Naive thymus-derived CD4-positive, alpha-beta T cell (primary cell): ENCODE results near the gene STK4. TPM values are rescaled to one million over a fixed set of nuclear protein-coding genes. Genes with fewer than 3 reads are reported as not detected.

Source experiments
- ATAC-seq: fragments of 150-1000 bp; cut with Tn5 transposase; 2 replicates; pipeline ENCODE4 v1.10.0; 2021; ENCODE audit warnings: mild to moderate bottlenecking, moderate library complexity
- CTCF ChIA-PET: fragments of 350-600 bp; sonication (Branson Sonifier 250); formaldehyde crosslinking; loops from one replicate; lab custom pipeline; 2021; ENCODE audit warnings: antibody characterized with exemption; lab: Charles Lee
- POLR2A ChIA-PET: fragments of 350-600 bp; sonication (Branson Sonifier 250); formaldehyde crosslinking; loops from one replicate; lab custom pipeline; 2021; ENCODE audit warnings: antibody characterized with exemption, inconsistent platforms; lab: Charles Lee
- DNase-seq, 9 donors: peaks; one replicate each; pipeline versions ENCODE4 v3.0.0 to v3.0.0-alpha.2; 2020 to 2022; ENCODE audit warnings: mixed read lengths in 1 of 9
- H3K27ac ChIP-seq: one replicate; pipeline ENCODE4 v1.7.0; 2013; ENCODE audit warnings: mild to moderate bottlenecking, low read depth, low read length, moderate library complexity
- H3K27me3 ChIP-seq, 2 donors: one replicate each; pipeline ENCODE4 v1.7.0; 2013; ENCODE audit warnings: low read length in 2 of 2, mild to moderate bottlenecking in 2 of 2, moderate library complexity in 2 of 2; ENCODE audit not compliant: control insufficient read depth in 2 of 2, insufficient read depth in 2 of 2
- H3K36me3 ChIP-seq, 3 experiments: 1 replicate in 2 of 3; 2 replicates in 1 of 3; pipeline ENCODE4 v1.7.0; 2013; ENCODE audit warnings: low read length in 3 of 3, mild to moderate bottlenecking in 3 of 3, moderate library complexity in 1 of 3; ENCODE audit not compliant: insufficient read depth in 3 of 3, control insufficient read depth in 2 of 3
- H3K4me1 ChIP-seq, 2 donors: one replicate each; pipeline ENCODE4 v1.7.0; 2013; ENCODE audit warnings: low read length in 2 of 2, mild to moderate bottlenecking in 2 of 2, moderate library complexity in 1 of 2; ENCODE audit not compliant: control insufficient read depth in 2 of 2, insufficient read depth in 2 of 2
- H3K4me3 ChIP-seq: 2 replicates; pipeline ENCODE4 v1.7.0; 2013; ENCODE audit warnings: mild to moderate bottlenecking, low read length
- H3K9me3 ChIP-seq, 3 experiments: 1 replicate in 2 of 3; 2 replicates in 1 of 3; pipeline ENCODE4 v1.7.0; 2013; ENCODE audit warnings: low read length in 3 of 3; ENCODE audit not compliant: control insufficient read depth in 2 of 3
- H3K27ac Mint-ChIP-seq, 9 donors: one replicate each; pipeline ENCODE4 v1.8.0; 2020 to 2022; ENCODE audit warnings: mixed read lengths in 9 of 9, mild to moderate bottlenecking in 8 of 9, moderate library complexity in 5 of 9, inconsistent platforms in 2 of 9
- H3K27me3 Mint-ChIP-seq, 5 donors: one replicate each; pipeline ENCODE4 v1.8.0; 2021 to 2022; ENCODE audit warnings: mixed read lengths in 5 of 5, mild to moderate bottlenecking in 1 of 5
- H3K36me3 Mint-ChIP-seq, 5 donors: one replicate each; pipeline ENCODE4 v1.8.0; 2020 to 2022; ENCODE audit warnings: mixed read lengths in 5 of 5, mild to moderate bottlenecking in 3 of 5, inconsistent platforms in 1 of 5
- H3K4me1 Mint-ChIP-seq, 7 donors: one replicate each; pipeline ENCODE4 v1.8.0; 2020 to 2022; ENCODE audit warnings: mixed read lengths in 7 of 7, mild to moderate bottlenecking in 3 of 7, inconsistent platforms in 1 of 7
- H3K4me3 Mint-ChIP-seq, 10 donors: one replicate each; pipeline ENCODE4 v1.8.0; 2020 to 2022; ENCODE audit warnings: mild to moderate bottlenecking in 10 of 10, mixed read lengths in 10 of 10, moderate library complexity in 6 of 10, inconsistent platforms in 2 of 10
- H3K9me3 Mint-ChIP-seq, 11 donors: one replicate each; pipeline ENCODE4 v1.8.0; 2020 to 2022; ENCODE audit warnings: mixed read lengths in 11 of 11, mild to moderate bottlenecking in 4 of 11, inconsistent platforms in 1 of 11, moderate library complexity in 1 of 11
- intact Hi-C, 2 donors: fragments of 100-400 bp; cut with micrococcal nuclease; formaldehyde crosslinking; loops; one replicate each; pipeline ENCODE4 v1.15.1; 2023
- polyA plus RNA-seq, 2 donors: library from polyadenylated mRNA; unstranded; fragments of 300-500 nt; fragmentation: Illumina TruSeq; gene quantifications; one replicate each; pipeline ENCODE4 v1.2.3, GENCODE V29; 2021
- total RNA-seq, 6 experiments: library from RNA in 5 of 6; stranded (reverse) in 5 of 6; gene quantifications; 1 replicate in 5 of 6; 2 replicates in 1 of 6; pipeline ENCODE4 v1.2.3 and lab custom pipeline; 2021 to 2026

STK4 gene
- total and polyA plus RNA-seq, 7 experiments from 2014 or later = 175 to 383 (median 247) TPM

- peaks cover 5 to 24% (median 14%) of the 10 kb centered on the region in 7 donors for H3K4me1 Mint-ChIP-seq
- H3K4me3 Mint-ChIP-seq = peak overlapping the region in 1 of 10 donors; percentile 29
- H3K4me1 ChIP-seq = peaks cover 0 to 8% of the 10 kb centered on the region in 2 donors
- CTCF ChIA-PET = interaction anchor here (0.6 to 2.9 kb wide), 28 partner anchors 10 to 878 kb away, joined by 3 to 33 read pairs (median 5); partner anchors contain the start of gene TOMM34
- ATAC-seq = peak; percentile 76
- H3K9me3 ChIP-seq = no peaks in the 10 kb centered on the region
- peak in 8 of 9 donors; percentile 28 to 68 (median 58) for DNase-seq
- intact Hi-C loops = loop anchor here (1.0 to 5.0 kb wide), 9 partner anchors 43 to 411 kb away; partner anchors contain the start of gene PABPC1L (in 1 of the 2)
- peaks cover 32 to 38% (median 33%) of the 10 kb centered on the region in 5 donors for H3K27me3 Mint-ChIP-seq
- H3K36me3 ChIP-seq = peaks cover 0 to 5% (median 0%) of the 10 kb centered on the region in 3 experiments
- H3K4me3 ChIP-seq = no peak overlapping the region
- H3K27me3 ChIP-seq = peaks cover 7 to 21% of the 10 kb centered on the region in 2 donors
- peaks cover 0 to 7% (median 0%) of the 10 kb centered on the region in 11 donors for H3K9me3 Mint-ChIP-seq
- H3K27ac ChIP-seq = no peak overlapping the region
- H3K27ac Mint-ChIP-seq = peak overlapping the region in 2 of 9 donors; percentile 30 to 41
- peaks cover 0 to 4% (median 0%) of the 10 kb centered on the region in 5 donors for H3K36me3 Mint-ChIP-seq
- POLR2A ChIA-PET = interaction anchor here (0.9 kb wide), 2 partner anchors 21 to 424 kb away, joined by 3 read pairs; no protein-coding TSS in a partner anchor
Measured at GRCh38 chr20:45095805-45096238, 129.5 kb downstream of the STK4 start.

- peak overlapping the region in 3 of 9 donors; percentile 14 to 41 (median 28) for H3K27ac Mint-ChIP-seq
- ChIA-PET CTCF (interaction anchor here (0.9 to 2.9 kb wide), 15 partner anchors 9 to 349 kb away, joined by 3 to 33 read pairs (median 6); partner anchors contain the start of gene TOMM34), POLR2A (interaction anchor here (0.9 kb wide), 1 partner anchor 22 kb away, joined by 3 read pairs; no protein-coding TSS in a partner anchor)
Measured at GRCh38 chr20:45096781-45097180, 130.5 kb downstream of the STK4 start.

GRCh38 chr20:45097485-45098102 is 131.3 kb downstream of the STK4 start:
- Mint-ChIP-seq H3K4me3 (peak overlapping the region; percentile 59 to 87 (median 68)), H3K36me3 (peaks cover 0 to 2% (median 0%) of the 10 kb centered on the region in 5 donors), H3K4me1 (peaks cover 5 to 24% (median 17%) of the 10 kb centered on the region in 7 donors), H3K27ac (peak overlapping the region in 1 of 9 donors; percentile 62), H3K9me3 (peaks cover 0 to 7% (median 0%) of the 10 kb centered on the region in 11 donors), H3K27me3 (peaks cover 39 to 50% (median 44%) of the 10 kb centered on the region in 5 donors)
- H3K27ac ChIP-seq = no peak overlapping the region
- ChIA-PET POLR2A (no interaction called here), CTCF (interaction anchor here (0.5 to 2.9 kb wide), 11 partner anchors 8 to 673 kb away, joined by 3 to 33 read pairs (median 4); partner anchors contain the start of gene TOMM34)
- H3K4me3 ChIP-seq = peak overlapping the region; percentile 24
- DNase-seq (peak in 6 of 9 donors; percentile 30 to 47 (median 34)), ATAC-seq (peak; percentile 65)
- H3K4me1 ChIP-seq = peaks cover 0 to 8% of the 10 kb centered on the region in 2 donors
- no peaks in the 10 kb centered on the region for H3K9me3 ChIP-seq
- no peaks in the 10 kb centered on the region for H3K36me3 ChIP-seq
- peaks cover 7 to 21% of the 10 kb centered on the region in 2 donors for H3K27me3 ChIP-seq
- intact Hi-C loops = loop anchor here (1.0 to 5.0 kb wide), 6 partner anchors 45 to 351 kb away; partner anchors contain the start of gene PABPC1L (in 1 of the 2)

More at GRCh38 chr20:45096781-45097180, 130.5 kb downstream of the STK4 start:
- Histone ChIP-seq H3K4me3 (no peak overlapping the region), H3K27ac (no peak overlapping the region), H3K36me3 (no peaks in the 10 kb centered on the region), H3K4me1 (peaks cover 0 to 8% of the 10 kb centered on the region in 2 donors), H3K9me3 (no peaks in the 10 kb centered on the region), H3K27me3 (peaks cover 7 to 21% of the 10 kb centered on the region in 2 donors)
- Mint-ChIP-seq H3K4me3 (peak overlapping the region in 2 of 10 donors; percentile 8 to 16), H3K27me3 (peaks cover 38 to 44% (median 39%) of the 10 kb centered on the region in 5 donors), H3K36me3 (peaks cover 0 to 2% (median 0%) of the 10 kb centered on the region in 5 donors), H3K4me1 (peaks cover 5 to 24% (median 17%) of the 10 kb centered on the region in 7 donors), H3K9me3 (peaks cover 0 to 7% (median 0%) of the 10 kb centered on the region in 11 donors)
- no peak for DNase-seq
- ATAC-seq = no peak
- intact Hi-C loops = loop anchor here (1.0 to 5.0 kb wide), 8 partner anchors 44 to 350 kb away; partner anchors contain the start of gene PABPC1L (in 1 of the 2)

- Mint-ChIP-seq H3K36me3 (peaks cover 0 to 2% (median 0%) of the 10 kb centered on the region in 5 donors), H3K4me1 (peaks cover 5 to 24% (median 17%) of the 10 kb centered on the region in 7 donors), H3K9me3 (peaks cover 0 to 7% (median 0%) of the 10 kb centered on the region in 11 donors), H3K27me3 (peaks cover 39 to 53% (median 46%) of the 10 kb centered on the region in 5 donors), H3K4me3 (peak overlapping the region in 7 of 10 donors; percentile 20 to 77 (median 59)), H3K27ac (no peak overlapping the region)
- H3K4me1 ChIP-seq = peaks cover 0 to 8% of the 10 kb centered on the region in 2 donors
- no peaks in the 10 kb centered on the region for H3K36me3 ChIP-seq
- ChIA-PET CTCF (interaction anchor here (0.5 to 2.4 kb wide), 5 partner anchors 127 to 673 kb away, joined by 3 to 6 read pairs (median 3); no protein-coding TSS in a partner anchor), POLR2A (no interaction called here)
- no peaks in the 10 kb centered on the region for H3K9me3 ChIP-seq
- ATAC-seq = no peak
- no peak overlapping the region for H3K27ac ChIP-seq
- intact Hi-C loops = loop anchor here in 1 of 2 donors (5.0 kb wide), 1 partner anchor 186 kb away; the partner anchor contains the start of gene PABPC1L
- H3K4me3 ChIP-seq = peak overlapping the region; percentile 24
- peaks cover 7 to 21% of the 10 kb centered on the region in 2 donors for H3K27me3 ChIP-seq
- DNase-seq = peak in 7 of 9 donors; percentile 12 to 44 (median 35)
Measured at GRCh38 chr20:45098103-45098773, 131.9 kb downstream of the STK4 start.

GRCh38 chr20:45100563-45101245 is 134.4 kb downstream of the STK4 start, which contains the start of gene KCNS1:
Gene KCNS1, minus strand, starts transcription at chr20:45101127. Its CDS starts 1,891 bp downstream, at chr20:45099236.
- H3K4me1 Mint-ChIP-seq = peaks cover 5 to 21% (median 15%) of the 10 kb centered on the region in 7 donors
- peaks cover 0 to 2% (median 0%) of the 10 kb centered on the region in 5 donors for H3K36me3 Mint-ChIP-seq
- no peak within 1 kb of the TSS for H3K27ac Mint-ChIP-seq
- CTCF ChIA-PET = interaction anchor here (1.0 kb wide), 1 partner anchor 11 kb away, joined by 3 read pairs; no protein-coding TSS in a partner anchor
- Histone ChIP-seq H3K36me3 (no peaks in the 10 kb centered on the region), H3K27ac (no peak within 1 kb of the TSS), H3K4me3 (no peak within 1 kb of the TSS), H3K9me3 (no peaks in the 10 kb centered on the region), H3K27me3 (peaks cover 7 to 21% of the 10 kb centered on the region in 2 donors), H3K4me1 (peaks cover 0 to 6% of the 10 kb centered on the region in 2 donors)
- peak within 1 kb of the TSS in 4 of 10 donors; percentile 18 to 66 (median 39) for H3K4me3 Mint-ChIP-seq
- peaks cover 39 to 67% (median 46%) of the 10 kb centered on the region in 5 donors for H3K27me3 Mint-ChIP-seq
- intact Hi-C loops = no loop called here
- POLR2A ChIA-PET = no interaction called here
- ATAC-seq (no peak), DNase-seq (no peak)
- peaks cover 0 to 4% (median 0%) of the 10 kb centered on the region in 11 donors for H3K9me3 Mint-ChIP-seq
